ENCODE data around the gene POU3F1. TPM values are rescaled to one million over a fixed set of nuclear protein-coding genes. Genes with fewer than 3 reads are reported as not detected.

POU3F1 gene
- total RNA-seq, 2 donors from 2014 or later: not detected

DNA sequence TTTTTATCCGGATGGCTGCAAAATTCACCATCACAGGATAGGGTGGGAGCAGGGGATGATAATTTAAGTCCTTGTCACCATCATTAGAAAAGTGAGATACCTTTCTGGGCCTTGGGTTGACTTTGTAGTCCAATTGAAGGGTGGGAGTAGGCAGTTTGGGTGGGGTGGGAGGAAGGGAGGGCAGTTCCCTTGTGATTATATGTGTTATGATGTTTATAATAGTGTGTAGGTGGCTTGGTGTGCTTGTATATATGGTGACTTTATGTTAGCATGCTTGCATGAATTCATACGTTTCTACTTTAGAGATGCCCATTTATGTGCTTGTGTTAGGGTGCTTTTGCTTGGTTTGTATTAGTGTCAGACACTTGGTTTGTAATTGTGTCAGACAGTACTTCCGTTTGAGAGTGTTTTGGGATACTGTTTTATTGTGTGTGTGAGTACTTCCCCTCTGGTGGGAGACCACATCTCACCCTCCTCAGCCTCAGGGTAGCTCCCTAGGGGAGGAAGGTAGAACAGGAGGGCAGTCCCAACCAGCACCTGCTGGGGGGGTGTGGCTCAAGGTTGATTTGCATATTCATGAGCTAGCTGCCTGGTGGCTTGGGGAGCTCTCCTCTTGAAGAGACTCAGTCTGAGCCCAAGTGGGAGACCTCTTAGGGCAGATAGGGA, 6.3 kb upstream of the POU3F1 start:
- DNase-seq (ENCODE audit: low spot score): no peak
- TF ChIP-seq, protein P1, sequence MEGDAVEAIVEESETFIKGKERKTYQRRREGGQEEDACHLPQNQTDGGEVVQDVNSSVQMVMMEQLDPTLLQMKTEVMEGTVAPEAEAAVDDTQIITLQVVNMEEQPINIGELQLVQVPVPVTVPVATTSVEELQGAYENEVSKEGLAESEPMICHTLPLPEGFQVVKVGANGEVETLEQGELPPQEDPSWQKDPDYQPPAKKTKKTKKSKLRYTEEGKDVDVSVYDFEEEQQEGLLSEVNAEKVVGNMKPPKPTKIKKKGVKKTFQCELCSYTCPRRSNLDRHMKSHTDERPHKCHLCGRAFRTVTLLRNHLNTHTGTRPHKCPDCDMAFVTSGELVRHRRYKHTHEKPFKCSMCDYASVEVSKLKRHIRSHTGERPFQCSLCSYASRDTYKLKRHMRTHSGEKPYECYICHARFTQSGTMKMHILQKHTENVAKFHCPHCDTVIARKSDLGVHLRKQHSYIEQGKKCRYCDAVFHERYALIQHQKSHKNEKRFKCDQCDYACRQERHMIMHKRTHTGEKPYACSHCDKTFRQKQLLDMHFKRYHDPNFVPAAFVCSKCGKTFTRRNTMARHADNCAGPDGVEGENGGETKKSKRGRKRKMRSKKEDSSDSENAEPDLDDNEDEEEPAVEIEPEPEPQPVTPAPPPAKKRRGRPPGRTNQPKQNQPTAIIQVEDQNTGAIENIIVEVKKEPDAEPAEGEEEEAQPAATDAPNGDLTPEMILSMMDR (IDR thresholded peaks at IDR 0.05): no peak
- Histone ChIP-seq H3K9me3 (no peaks in the 10 kb centered on the region), H3K4me1 (peaks cover 0 to 2% of the 10 kb centered on the region in 2 donors), H3K36me3 (no peaks in the 10 kb centered on the region), H3K27me3 (no peaks in the 10 kb centered on the region), H3K27ac (no peak overlapping the region), H3K4me3 (no peak overlapping the region)

DNA sequence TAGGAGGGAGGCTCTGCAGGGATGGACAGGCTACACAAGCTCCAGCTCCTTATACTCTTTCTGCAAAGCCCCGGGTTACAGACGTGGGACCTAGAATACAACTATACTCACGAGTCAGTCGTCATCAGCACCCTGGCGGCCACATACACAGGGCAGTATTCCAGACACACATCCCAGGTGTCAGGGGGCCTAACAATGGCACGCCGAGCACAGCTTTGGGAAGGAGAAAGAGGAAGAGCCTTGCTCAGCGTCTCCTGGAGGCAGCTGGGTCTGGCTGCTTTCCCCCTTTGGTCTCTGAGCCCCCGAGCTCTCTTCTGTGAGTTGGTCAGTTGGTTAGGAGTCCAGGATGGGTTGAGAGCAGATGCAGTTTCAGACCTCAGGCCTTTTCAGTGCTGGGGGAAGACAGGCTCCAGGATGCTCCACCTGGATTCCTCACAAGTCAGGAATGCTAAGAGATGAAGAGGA, 4.5 kb upstream of the POU3F1 start:
- Histone ChIP-seq H3K4me3 (no peak overlapping the region), H3K9me3 (no peaks in the 10 kb centered on the region), H3K36me3 (no peaks in the 10 kb centered on the region), H3K27ac (no peak overlapping the region), H3K27me3 (no peaks in the 10 kb centered on the region), H3K4me1 (peaks cover 0 to 9% of the 10 kb centered on the region in 2 donors)
- DNase-seq (ENCODE audit: low spot score): no peak
- TF ChIP-seq, protein P1 (IDR thresholded peaks at IDR 0.05): no peak

GRCh38 chr1:38050397-38051078, 3.9 kb upstream of the POU3F1 start:
- no peak for DNase-seq (ENCODE audit: low spot score)
- H3K27me3 ChIP-seq: peaks cover 0 to 3% of the 10 kb centered on the region in 2 donors
- no peaks in the 10 kb centered on the region for H3K9me3 ChIP-seq
- peaks cover 0 to 12% of the 10 kb centered on the region in 2 donors for H3K4me1 ChIP-seq
- TF ChIP-seq, protein P1 (IDR thresholded peaks at IDR 0.05): no peak
- H3K36me3 ChIP-seq: no peaks in the 10 kb centered on the region
- no peak overlapping the region for H3K27ac ChIP-seq
- H3K4me3 ChIP-seq: no peak overlapping the region

DNA sequence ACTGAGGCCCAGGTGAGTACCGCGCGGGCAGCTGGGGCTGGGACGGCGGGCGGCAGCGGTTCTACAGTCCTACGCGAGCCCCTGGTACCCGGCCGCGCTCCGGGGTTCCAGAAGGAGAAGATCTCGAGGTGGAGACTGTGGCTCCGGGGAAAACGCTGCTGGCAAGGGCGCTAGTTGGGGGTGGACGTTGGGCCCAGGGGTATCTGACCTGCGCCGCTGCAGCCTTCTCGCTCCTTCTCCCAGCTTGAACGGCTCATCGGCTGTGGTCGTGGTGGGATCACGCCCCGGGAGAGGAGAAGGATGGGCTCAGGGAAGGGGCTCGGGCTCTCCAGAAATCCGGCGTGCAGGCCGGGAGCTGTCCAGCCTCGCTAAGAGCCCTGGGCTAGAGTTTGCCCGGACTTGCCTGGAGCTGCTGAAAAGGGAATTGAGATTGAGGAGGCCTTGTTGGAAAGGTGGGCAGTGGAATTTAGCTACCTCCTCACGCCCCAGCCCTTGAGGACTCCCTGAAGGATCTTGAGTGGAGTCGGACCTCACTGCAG, 1.1 kb upstream of the POU3F1 start:
- TF ChIP-seq, protein P1 (IDR thresholded peaks at IDR 0.05): no peak
- Histone ChIP-seq H3K27ac (peak overlapping the region; percentile 33 to 35), H3K36me3 (no peaks in the 10 kb centered on the region), H3K9me3 (no peaks in the 10 kb centered on the region), H3K4me3 (peak overlapping the region; percentile 47 to 70), H3K27me3 (peaks cover 23 to 27% of the 10 kb centered on the region in 2 donors), H3K4me1 (peaks cover 0 to 26% of the 10 kb centered on the region in 2 donors)
- DNase-seq (ENCODE audit: low spot score): no peak

- peak; percentile 83 for DNase-seq (ENCODE audit: low spot score)
- Histone ChIP-seq H3K27me3 (peaks cover 28 to 33% of the 10 kb centered on the region in 2 donors), H3K4me3 (peak overlapping the region; percentile 47 to 70), H3K27ac (peak overlapping the region; percentile 33 to 35), H3K9me3 (no peaks in the 10 kb centered on the region), H3K4me1 (peaks cover 0 to 26% of the 10 kb centered on the region in 2 donors), H3K36me3 (no peaks in the 10 kb centered on the region)
- TF ChIP-seq, protein P1 (IDR thresholded peaks at IDR 0.05): peak in 1 of 2 donors; percentile 43
Measured at GRCh38 chr1:38046884-38047602, 450 bp upstream of the POU3F1 start.
